GM10266 (cell line): Measurements from ENCODE around the gene CDH12.

Experiments
- DNase-seq: peaks from one replicate; pipeline ENCODE4 v3.0.0; 2012; ENCODE audit errors: extremely low spot score
- TF ChIP-seq, protein P1 (sequence below): IDR thresholded peaks from 2 replicates; pipeline ENCODE4 v1.5.1; 2012; ENCODE audit warnings: mild to moderate bottlenecking, low read depth; ENCODE audit not compliant: control insufficient read depth, insufficient read depth; ENCODE audit errors: missing control alignments

CDH12 gene

DNA sequence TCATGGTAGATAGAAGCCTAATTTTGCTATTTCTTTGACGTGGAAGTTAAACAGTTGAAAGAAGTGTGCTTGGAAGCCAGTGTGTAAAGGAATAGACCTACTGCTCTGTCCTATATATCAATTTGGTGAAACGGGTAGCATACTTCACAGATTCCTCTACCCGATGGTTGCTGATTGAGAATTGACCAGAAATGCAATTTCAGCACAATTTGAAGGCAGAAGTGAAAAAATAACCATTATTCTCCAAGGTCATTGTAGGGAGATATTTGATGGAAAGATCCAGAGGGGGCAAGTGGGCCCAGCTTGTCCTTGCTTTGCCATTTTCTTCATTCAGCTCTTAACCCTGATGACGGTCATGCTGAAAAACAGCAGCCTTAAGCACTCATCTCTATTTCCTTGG lies 15.3 kb downstream of the CDH12 start:
- no peak for DNase-seq
- TF ChIP-seq, protein P1, sequence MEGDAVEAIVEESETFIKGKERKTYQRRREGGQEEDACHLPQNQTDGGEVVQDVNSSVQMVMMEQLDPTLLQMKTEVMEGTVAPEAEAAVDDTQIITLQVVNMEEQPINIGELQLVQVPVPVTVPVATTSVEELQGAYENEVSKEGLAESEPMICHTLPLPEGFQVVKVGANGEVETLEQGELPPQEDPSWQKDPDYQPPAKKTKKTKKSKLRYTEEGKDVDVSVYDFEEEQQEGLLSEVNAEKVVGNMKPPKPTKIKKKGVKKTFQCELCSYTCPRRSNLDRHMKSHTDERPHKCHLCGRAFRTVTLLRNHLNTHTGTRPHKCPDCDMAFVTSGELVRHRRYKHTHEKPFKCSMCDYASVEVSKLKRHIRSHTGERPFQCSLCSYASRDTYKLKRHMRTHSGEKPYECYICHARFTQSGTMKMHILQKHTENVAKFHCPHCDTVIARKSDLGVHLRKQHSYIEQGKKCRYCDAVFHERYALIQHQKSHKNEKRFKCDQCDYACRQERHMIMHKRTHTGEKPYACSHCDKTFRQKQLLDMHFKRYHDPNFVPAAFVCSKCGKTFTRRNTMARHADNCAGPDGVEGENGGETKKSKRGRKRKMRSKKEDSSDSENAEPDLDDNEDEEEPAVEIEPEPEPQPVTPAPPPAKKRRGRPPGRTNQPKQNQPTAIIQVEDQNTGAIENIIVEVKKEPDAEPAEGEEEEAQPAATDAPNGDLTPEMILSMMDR, result no peak

DNA sequence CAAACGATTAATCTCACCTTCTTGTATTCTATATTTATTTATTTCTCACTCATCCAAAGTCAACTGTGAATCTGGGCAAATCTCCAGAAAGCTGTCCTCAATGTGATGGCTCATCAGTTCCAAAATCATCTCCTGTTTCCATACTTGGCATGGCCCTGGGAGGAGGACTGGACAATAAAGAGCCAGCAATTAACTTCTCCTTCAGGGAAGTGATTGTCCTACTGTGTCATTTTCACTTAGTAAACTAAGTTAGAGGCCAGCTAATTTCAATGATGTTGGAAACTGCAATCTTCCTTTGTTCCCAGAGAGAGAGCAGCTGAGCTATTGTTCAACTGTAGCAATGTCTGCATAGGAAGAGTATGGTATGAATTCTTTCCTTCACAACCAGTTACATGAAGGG lies 17.5 kb downstream of the CDH12 start:
- TF ChIP-seq, protein P1, result no peak
- no peak for DNase-seq

- TF ChIP-seq, protein P1, result no peak
- DNase-seq, result no peak
These were observed 59.7 kb downstream of the CDH12 start for GRCh38 chr5:22793463-22793862.

GRCh38 chr5:22787807-22788206 lies 65.3 kb downstream of the CDH12 start:
- TF ChIP-seq, protein P1, result no peak
- DNase-seq, result no peak

- no peak for DNase-seq
- TF ChIP-seq, protein P1, result no peak
These were observed 65.7 kb downstream of the CDH12 start for GRCh38 chr5:22787398-22787797.

DNA sequence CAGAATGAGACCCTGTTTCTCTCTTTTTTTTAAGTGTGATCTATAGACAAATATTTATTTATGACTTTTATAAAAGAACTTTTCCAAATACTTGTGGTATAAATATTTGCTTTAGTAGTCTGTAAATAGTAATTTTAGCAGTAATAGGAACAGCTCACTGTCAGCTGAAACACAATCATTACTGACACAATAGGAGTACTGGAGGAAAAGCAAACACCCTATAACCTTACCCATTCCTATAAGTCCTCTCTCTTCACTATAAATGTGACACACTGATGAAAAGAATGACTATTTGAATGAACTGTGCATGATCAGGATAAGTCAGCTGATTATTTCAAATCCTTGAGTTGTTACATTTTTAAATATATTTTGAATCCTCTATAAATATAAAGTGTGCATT lies 72.4 kb downstream of the CDH12 start:
- no peak for DNase-seq
- TF ChIP-seq, protein P1, result no peak

GRCh38 chr5:22779499-22779898 lies 73.6 kb downstream of the CDH12 start:
- TF ChIP-seq, protein P1, result no peak
- no peak for DNase-seq
